ENCODE results near the gene BMP5.

The BMP5 gene

DNA sequence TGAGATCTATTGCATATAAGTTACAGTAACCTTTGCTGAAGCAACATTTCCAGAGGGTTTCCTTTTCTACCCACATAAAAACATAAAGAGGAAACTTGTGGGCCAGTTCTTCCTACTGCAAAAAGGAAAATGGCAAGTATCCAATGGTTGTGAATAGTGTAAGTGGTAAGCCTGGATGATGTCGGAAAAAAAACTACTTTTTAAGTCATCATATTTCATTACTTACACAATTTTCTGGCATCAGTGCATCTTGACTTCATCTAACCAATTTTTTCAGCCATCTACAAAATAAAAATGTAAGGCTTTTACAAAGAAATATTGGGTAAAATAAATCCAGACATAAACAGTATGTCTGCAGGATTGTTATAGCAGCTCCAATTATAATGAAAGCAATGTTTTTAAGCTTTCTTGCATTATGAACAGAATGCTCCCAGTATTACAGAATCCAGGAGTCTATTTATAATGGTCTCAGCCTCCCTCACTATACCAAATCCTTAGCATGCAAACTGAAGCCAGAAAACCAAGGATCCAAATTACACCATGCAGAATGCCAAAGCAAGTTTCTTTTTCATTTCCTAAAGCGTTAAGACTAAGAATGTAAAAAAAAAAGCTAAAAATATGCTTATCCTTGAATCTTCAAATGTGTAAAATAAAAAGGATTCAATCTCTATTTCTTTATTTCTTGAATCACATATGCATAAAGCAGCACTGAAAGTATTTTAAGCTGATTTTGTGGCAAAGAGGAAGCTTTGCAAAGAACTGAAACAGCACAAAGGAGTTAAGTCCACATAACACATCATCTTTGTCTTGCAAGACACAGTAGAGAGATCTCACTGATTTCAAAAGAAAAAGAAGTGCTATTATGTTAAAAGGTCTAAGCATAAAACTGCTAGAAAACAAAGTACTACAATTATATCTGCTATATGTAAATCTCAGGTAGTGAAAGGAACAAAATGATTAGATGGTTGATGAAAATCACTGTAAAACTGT is 169.6 kb downstream of the BMP5 start:
- FAIRE-seq, result no peak

DNA sequence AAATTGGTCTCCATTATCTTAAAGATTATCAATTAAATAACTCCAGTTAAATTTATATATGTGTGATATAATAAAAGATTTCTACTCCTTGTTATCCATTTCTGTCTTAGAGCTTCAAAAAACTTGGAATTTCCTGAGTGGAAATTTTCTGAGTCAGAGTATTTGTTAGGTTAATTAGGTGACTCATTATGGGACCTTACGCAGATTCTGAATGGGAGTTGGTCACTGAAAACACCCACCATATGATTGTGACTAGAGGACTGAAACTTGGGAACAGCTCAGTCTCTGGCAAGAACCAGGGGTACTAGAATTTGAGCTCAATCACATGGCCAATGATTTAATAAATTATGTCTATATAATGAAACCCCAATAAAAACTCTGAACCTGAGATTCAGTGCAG is 171.0 kb downstream of the BMP5 start:
- FAIRE-seq, result no peak
